GM18867 (cell line): Measurements from ENCODE around the gene EML6.
A peak's percentile ranks its signal among the peaks of the same experiment; 100 is the strongest.
"Not testable (repeated sequence)": the region's sequence is repeated elsewhere in the genome, so short reads cannot be mapped to it uniquely, and the experiment has no call there.

ENCODE experiments used
- ATAC-seq: cut with Tn5 transposase; IDR thresholded peaks from one replicate; pipeline ENCODE4 v1.9.1; 2021; ENCODE audit warnings: mild to moderate bottlenecking, moderate library complexity; ENCODE audit not compliant: unreplicated experiment

The EML6 gene

DNA sequence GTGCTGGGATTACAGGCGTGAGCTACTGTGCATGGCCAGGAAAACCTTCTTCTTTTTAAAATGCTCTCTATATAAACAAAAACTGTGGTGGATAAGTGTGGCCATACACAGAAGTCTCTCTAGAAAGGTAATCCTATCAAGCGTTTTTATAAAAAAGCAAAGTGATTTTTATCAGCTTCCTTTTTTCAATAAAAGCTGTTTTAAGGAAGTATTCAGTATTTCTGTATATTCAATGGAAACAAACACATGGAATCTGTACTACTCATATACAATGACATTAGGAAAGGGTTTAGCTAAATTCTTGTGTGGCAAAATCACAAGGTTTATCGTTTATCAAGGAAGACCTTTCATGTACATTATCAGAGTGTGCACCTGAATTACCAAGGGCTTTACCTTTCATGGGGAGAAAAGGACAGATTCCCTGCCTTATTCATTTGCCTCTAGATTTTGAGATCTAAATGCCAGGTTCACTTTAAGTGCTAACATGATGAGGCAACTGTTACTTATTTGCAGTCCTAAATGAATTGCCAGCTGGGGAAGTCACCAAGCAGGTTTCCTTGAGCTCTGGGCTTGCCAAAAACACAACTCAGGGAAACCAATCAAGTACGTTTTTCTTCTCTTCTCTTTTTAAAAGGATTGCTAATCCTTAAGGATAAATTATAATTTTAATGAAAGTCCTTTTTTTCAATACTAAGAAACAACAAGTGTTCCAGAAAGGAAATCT, 256.0 kb downstream of the EML6 start:
- no peak for ATAC-seq

DNA sequence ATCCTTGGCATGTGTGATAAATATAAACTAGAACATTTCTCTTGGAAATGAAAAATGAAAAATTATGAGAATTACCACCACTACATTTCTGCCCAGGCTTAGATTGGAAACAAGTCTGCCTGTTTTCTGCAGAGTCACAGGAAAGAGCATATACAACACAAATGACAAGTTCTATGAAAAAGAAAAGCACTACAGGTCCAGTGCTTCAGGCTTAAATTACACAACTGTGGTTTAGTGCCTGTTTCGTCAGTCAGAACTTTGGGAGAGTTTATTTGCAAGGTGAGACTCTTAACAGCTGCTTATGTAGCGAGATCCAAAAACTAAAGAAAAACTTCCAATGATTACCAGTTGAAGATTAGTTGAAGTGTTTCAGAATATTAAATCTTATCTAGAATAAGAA, 257.9 kb downstream of the EML6 start:
- ATAC-seq: no peak

DNA sequence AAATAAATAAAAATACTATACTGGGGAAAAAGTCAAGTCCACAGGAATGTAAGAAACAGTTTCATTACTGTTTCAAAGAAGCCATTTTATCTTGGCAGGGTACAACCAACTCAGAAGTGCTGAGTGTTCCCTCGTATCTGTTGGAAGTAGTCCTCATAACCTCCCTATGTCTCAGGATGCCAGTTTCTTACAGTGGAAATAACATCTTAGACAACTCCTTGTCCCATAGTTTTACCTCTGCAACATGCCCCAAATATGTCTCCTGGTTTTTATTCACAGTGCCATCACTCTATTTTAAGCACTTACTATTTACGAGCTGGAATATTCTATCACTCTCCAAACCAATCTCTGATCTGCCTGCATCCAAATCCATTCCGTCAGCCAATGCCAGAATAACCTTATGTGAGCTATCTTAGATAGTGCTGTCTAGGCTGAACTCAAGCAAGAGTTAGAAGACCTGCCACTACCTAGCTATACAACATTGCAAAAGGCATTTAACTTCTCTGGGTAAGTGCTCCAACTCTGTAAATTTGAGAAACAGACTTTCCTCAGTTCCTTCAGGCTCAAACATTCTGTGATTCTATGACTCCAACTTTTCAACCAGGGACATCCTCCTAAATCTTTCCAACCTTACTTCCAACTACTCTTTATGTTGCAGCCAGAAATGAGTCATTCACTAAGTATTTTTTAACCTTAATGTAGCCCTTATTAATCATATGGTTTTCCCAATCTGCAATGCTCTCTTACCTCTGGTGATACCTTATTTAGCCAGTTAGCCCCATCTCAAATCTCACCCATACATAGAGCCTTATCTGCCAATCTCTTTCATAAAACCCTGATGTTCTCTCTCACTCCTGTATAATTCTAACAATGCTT, 260.1 kb downstream of the EML6 start:
- ATAC-seq: no peak

DNA sequence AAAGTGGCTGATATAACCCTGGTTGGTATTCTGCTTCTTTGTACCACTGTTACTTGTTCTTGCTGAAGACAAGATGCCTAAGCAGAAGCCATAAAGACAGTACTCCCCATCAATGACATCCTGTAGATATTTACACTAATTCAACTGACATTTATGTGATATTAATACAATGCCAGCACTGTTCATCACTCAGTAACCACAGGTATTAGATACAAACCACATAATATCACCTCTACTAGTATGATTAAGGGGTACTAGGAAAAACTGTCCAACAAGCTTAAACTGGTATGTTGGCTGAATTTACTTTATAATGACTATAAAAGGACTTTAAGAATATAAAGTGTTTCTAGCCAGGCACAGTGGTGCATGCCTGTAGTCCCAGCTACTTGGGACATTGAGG, 261.0 kb downstream of the EML6 start:
- ATAC-seq: no peak

DNA sequence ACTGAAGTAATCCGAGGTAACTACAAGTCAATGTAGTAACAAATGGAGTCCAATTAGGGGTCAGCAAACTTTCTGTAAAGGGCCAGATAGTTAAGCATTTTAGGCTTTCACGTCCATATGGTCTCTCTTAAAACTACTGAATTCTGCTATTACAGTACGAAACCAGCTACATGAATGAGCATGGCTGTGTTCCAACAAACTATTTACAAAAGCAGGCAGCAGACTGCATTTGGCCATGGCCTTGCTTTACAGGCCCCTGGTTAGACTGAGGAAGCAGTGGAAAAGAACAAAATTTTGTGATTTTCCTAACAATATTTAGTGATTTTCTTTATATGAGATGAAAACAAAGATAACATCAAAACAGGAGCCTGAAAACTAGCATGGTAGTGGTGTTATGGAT, 262.8 kb downstream of the EML6 start:
- ATAC-seq: no peak

DNA sequence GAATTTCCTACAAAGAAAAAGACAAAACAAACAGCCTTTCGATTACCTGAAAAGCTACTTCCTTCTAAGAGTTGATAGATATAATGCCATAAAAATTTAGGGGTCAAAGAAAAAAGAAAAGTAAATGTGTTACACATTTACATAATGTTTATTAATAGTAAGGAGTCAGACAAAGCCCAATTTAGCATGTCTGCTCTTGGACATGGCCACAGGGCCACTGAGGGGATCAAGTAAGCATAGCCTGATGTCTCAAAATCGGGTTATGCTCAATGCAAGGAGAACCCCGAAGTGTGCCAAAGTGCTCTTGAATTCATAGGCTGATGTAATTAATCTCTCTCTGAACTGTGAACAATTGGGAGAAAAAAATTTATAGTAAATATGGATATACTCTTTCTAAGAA, 265.1 kb downstream of the EML6 start:
- no peak for ATAC-seq

DNA sequence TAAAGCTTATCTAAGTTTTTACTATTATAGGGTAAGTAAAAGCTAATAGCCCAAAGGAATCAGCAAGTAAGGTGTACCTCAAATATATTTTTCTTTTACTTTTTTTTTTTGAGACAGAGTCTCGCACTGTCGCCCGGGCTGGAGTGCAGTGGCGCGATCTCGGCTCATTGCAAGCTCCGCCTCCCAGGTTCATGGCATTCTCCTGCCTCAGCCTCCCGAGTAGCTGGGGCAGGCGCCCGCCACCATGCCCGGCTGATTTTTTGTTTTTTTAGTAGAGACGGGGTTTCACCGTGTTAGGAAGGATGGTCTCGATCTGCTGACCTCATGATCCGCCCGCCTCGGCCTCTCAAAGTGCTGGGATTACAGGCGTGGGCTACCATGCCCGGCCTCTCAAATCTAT, 267.2 kb downstream of the EML6 start:
- not testable (repeated sequence) for ATAC-seq

DNA sequence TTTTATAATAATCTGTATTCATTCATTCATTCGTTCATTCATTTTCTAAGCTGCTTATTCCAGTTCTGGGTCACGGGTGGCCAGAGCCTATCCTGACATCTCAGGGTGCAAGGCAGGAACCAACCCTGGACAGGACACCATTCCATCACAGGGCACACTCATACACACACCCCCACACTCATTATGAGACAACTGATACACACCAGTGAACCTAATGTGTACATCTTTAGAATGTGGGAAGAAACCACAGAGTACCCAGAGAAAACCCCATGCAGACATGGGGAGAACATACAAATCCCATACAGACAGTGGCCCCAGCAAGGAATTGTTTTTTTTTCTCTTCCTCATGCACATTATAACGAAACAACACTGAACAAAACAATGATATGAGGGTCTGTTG, 272.1 kb downstream of the EML6 start:
- ATAC-seq: no peak

DNA sequence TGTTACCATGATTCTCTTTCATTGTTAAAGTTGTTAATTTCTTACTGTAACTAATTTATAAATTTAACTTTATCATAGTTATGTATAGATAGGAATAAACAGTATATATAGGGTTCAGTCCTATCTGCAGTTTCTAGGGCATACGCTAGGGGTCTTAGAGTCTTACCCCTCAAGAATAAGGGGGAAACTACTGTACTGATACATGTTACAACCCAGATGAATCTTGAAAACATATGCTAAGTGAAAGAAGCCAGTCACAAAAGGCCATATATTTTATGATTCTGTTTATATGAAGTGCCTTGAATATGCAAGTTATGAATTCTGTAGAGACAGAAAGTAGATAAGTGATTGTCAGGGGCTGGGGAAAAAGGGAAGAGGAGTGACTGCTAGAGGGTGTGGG, 274.4 kb downstream of the EML6 start:
- ATAC-seq: no peak

DNA sequence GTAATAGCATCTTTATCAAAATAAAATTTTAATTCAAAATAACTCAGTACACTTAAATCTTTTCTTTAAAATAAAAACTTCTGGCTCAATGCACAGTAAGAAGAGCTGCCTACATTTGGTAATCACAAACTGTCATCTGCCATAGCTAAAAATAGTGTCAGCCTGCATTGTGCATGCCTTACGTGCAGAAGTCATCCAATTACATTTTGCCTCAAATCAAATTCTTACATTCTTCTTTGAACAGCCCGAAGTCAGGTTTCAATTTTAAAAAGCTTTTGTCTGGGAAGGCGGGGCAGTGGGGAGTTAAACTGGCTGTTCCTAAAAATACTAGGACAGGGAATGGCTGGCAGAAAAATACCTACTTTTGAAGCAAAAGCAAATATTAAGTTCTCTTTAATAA, 275.7 kb downstream of the EML6 start:
- no peak for ATAC-seq

DNA sequence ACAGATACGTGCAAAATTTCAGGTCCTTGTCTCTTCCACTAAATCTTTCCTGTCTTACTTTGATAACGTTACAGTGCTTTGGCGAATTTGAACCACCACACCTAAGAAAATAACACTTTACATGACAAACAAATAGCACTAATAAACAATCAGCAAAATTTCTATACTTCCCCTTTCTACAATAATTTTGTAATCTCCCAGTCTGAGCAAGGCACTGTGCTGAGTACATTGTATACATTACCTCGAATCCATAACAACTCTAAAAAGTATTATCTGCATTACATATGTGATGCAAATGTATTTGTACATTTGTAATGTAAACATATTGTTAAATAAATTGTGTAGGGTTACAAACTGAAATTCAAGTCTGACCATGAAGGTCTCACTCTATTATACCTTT, 276.9 kb downstream of the EML6 start:
- no peak for ATAC-seq

DNA sequence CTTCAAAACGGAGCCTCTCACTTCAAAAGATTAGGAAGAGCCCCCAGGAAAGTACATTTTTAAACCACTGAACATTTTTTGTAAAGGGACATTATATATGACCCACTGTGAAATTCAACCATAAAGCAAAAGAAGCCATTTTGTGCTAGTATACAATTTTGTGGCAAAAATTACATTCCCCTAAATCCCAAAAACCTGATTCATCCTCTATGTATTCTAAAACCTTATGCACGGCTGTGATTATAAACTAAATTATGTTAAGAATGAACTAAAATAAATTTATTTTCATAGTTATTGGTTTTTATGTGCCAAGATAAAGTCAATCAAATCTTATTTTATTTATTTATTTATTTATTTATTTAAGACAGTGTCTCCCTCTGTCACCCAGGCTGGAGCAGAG, 278.3 kb downstream of the EML6 start:
- no peak for ATAC-seq

DNA sequence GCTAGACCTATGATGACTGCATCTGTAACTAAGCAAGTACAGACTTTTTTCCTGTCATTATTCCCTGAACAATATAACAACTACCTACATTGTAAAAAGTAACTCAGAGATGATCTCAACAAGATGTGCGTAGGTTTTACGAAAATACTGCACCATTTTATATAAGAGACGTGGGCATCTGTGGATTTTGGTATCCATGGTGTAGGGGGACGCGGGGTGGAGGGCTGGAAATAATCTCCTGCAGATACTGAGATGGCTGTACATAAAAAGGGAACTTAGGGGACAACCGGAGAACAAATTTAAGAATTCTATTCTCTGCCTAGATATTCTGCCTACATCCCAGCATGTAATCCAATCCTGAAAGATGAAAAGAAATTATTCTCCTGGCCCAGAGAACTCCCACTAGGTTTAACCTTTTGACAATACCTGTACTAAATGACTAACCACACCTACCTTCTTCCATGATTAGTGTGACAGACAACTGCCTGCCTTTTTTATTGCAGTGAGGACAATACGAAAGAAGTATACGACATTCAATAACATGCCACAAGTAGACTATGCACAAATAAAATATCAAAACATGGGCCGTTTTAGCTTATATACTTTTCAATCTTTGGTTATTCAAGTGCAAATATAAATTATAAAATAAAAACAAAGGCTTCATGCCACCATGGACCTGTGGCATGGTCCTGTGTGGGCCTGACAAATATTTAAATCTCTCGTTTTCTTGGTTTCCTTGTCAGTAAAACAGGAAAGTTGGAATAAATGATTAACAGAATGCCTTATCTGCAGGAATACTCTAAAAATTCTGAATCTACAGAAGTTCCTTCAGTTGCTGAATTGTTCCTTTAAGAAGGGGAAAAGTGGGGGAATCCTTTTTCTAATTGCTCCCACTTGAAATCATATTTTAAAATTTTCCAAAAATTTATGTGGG, 280.5 kb downstream of the EML6 start:
- ATAC-seq: no peak

DNA sequence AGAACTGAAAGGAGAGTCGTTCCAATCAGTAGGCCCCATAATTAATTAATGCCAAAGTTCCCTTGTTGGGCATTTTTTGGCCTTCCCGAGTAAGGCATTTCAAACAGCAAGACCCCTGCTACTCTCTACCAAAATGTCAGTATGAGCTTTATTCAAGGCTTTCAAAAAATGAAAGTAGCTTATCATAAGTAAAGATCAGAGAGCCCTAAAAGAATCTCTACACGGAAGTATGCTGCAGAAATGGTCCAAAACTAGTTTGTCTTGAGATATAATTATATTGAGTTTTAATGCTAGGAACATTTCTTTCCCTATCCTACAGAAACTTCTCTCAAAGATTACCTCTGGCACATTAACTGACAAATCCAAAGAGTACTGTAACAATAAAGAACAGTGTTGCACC, 282.8 kb downstream of the EML6 start:
- no peak for ATAC-seq

DNA sequence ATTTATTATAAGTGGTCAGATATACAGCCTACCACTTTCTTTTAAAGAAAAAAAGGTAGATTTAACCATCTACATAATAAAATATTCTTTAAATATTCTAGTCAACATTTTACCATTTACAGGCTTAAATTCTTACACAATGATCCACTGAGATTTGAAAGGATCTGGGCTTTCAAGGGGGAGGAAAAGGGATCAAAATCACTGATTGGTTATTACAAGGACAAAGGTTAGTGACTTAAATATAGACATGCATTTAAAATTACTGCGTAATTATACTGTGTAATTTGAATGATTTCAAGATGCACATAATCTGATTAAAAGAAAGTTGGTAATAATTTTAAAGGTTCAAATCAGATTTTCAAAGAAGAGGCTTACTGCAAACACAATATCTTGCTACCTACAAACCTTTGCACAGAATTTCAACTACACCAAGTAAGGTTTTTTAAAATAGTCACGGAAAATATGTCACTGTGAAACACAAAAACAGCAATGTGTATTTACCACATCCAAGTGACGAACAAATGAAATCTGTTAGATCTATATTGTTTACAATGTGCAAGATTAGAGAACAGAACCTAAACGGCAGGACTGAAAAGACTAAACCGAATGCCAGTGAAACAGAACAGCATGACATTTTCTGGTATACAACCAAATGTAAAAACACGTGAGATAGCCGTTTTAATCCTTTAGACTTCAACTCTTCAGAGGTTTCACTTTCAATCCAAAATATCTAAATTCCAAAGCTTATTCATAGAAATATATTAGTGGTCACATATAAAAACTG, 286.0 kb downstream of the EML6 start:
- no peak for ATAC-seq

DNA sequence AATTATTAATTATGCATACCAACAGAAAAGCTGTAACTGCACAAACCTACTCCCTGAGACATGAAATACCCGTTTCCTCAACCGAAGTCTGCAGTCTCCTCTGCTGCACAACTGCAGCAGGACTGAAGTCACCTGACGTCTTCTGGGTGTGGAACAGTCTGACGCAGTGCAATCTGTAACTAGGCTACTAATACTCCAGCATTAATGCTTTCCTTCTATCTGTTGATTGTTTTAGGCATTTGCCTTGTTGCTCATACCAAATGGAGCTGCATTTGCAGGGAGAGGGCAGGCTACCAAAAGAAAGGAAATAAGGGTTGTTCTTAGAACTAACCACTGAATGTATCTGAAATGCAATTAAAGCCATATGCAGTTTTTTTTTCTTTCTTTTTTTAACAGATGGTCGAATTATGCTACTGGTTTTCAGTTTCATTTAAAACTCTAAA, 286.7 kb downstream of the EML6 start:
- ATAC-seq: peak; percentile 94

DNA sequence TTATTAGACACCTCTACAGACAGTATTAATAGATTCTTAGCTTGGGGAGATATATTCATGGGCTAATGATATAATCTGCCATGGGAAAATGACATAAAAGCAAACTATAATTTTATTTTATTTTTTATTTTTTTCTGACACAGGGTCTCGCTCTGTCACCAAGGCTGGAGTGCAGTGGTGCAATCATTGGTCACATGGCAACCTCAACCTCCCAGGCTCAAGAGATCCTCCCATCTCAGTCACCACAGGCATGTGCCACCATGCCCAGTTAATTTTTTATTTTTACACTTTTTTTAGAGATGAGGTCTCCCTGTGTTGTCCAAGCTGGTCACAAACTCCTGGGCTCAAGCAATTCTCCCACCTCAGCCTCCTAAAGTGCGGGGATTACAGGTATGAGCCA, 287.5 kb downstream of the EML6 start:
- ATAC-seq: no peak

DNA sequence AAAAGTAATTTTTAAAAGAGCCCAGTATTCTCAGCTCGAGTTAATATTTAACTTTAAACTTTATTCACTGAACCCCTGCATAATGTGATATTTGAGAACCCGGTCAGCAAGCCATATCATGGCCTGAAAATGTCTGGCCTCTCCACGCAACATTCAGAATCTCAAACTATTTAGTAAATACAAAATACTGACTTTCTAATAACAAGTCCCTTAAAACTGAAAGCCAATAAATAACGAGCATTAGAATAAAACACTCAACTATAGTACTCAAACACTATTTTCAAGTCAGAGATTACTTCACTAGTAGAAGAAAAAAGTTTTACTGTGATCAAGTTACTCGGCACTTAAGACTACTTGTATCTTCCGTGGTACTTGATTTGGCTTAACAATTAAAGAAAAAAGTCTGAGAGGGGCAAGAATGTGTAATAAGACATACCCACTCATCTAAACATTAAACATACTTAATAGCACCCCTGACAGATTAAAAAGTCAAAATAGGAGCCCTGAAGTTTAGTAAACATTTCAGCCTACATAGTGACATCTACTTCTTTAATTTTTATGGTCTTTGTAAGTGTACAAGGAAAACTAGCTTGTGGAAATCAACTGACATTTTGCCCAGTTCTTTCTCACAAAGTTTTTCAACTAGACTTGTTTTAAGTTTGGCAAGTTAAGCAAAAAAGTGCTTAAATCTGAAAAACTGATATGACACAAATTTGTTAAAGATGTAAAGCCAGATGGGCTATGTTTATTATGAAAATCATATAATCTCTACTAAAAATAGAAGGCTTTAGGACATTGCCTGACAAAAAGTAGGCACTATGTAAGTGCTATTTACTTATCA, 288.6 kb downstream of the EML6 start:
- no peak for ATAC-seq

DNA sequence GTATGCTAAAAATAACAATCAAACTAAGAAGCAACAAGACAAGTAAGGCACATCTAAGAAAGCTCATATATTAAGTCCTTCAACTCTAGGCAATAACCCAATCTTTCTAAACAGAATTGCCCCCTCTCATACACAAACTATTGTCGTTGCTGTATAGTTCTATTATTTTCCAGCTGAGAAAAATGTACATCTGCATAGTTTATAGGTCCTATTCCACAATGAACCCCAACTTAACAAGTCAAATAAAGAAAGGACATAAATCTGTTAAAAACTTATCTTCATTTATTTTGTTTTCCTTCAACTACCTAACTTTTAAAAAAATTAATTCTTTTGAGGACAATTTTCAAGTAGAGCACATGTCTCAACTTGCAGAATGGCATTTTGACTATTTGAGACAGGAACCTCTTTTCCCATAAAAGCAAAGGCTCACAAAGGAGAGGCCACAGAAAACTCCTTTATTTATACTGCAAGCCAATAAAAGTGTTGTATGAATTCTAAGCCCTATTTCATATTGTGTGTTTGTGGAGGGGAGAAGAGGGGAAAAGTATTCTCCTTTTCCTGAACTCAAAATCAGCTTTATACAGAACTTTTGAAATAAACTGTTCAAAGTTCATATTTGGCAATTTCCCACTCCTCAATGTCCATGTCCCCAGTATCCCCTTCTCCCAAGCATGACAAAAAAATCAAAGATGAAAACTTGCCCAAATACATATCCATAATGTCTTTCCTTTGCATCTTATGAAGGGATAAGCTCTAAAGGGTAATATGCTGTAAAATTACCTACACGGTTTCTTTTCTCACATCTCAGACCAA, 289.4 kb downstream of the EML6 start:
- ATAC-seq: no peak
